Body of pancreas (tissue), 4 donors: ENCODE data around the gene TFAP2A.

Experiments used
- POLR2A ChIP-seq, 3 donors: fragments of 450-650 bp; IDR thresholded peaks; one replicate each; pipeline ENCODE4 v1.6.1; 2016; ENCODE audit warnings: antibody characterized with exemption in 3 of 3, mild to moderate bottlenecking in 2 of 3
- TF ChIP-seq, protein P1 (sequence below), 7 experiments: fragments of 450-650 bp in 4 of 7; fragments of 200-600 bp in 3 of 7; sonication (generic) in 3 of 7; IDR thresholded peaks; one replicate each; pipeline ENCODE4 v1.5.1; 2016 to 2019; ENCODE audit warnings: antibody characterized with exemption in 7 of 7

DNA sequence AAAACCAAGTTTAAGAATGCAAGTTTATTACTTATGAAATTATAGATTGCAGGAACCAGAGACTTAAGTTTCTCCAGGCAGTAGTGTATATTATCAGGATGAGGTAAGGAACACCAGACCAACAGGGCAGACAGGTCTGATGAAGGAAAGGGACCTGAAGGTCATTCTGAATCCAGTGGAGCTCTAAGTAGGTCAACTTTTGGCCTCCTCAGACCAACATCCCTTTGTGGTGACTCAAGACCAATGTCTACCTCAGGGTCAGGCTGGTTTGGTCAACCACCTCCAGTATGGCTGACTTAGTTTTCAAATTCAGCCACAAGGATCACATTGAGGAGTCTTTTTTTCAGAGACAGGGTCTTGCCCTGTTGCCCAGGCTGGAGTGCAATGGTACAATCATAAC, 38.7 kb upstream of the TFAP2A start:
- TF ChIP-seq, protein P1, sequence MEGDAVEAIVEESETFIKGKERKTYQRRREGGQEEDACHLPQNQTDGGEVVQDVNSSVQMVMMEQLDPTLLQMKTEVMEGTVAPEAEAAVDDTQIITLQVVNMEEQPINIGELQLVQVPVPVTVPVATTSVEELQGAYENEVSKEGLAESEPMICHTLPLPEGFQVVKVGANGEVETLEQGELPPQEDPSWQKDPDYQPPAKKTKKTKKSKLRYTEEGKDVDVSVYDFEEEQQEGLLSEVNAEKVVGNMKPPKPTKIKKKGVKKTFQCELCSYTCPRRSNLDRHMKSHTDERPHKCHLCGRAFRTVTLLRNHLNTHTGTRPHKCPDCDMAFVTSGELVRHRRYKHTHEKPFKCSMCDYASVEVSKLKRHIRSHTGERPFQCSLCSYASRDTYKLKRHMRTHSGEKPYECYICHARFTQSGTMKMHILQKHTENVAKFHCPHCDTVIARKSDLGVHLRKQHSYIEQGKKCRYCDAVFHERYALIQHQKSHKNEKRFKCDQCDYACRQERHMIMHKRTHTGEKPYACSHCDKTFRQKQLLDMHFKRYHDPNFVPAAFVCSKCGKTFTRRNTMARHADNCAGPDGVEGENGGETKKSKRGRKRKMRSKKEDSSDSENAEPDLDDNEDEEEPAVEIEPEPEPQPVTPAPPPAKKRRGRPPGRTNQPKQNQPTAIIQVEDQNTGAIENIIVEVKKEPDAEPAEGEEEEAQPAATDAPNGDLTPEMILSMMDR (IDR thresholded peaks at IDR 0.05), result no peak
- no peak for TF ChIP-seq POLR2A (IDR thresholded peaks at IDR 0.05)
